Testis (tissue), 2 donors: ENCODE data around the gene TADA2A.

Experiments used
- POLR2A ChIP-seq: fragments of 450-650 bp; IDR thresholded peaks from one replicate; pipeline ENCODE4 v1.6.1; 2017; ENCODE audit warnings: antibody characterized with exemption, mild to moderate bottlenecking, moderate library complexity
- TF ChIP-seq, protein P1 (sequence below), 3 experiments: fragments of 450-650 bp in 2 of 3; fragments of 200-600 bp in 1 of 3; sonication (generic) in 1 of 3; IDR thresholded peaks; one replicate each; pipeline ENCODE4 v1.5.1; 2016 to 2019; ENCODE audit warnings: antibody characterized with exemption in 3 of 3, mild to moderate bottlenecking in 2 of 3, moderate library complexity in 1 of 3

DNA sequence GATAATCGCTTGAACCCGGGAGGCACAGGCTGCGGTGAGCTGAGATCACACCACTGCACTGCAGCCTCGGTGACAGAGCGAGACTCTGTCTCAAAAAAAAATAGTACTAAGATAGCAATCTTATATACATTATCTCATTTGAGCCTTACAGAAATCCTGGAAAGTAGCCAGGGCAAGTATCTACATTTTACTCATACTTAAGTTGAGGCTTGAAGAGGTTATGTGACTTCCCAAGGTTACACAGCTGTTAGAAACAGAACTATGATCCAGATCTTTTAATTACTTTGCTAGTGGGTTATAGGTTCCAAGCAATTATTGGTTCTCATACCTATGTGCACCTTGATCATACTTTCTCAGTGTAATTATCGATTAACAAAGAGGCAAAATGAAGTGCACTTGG is 15.5 kb upstream of the TADA2A start:
- TF ChIP-seq, protein P1, sequence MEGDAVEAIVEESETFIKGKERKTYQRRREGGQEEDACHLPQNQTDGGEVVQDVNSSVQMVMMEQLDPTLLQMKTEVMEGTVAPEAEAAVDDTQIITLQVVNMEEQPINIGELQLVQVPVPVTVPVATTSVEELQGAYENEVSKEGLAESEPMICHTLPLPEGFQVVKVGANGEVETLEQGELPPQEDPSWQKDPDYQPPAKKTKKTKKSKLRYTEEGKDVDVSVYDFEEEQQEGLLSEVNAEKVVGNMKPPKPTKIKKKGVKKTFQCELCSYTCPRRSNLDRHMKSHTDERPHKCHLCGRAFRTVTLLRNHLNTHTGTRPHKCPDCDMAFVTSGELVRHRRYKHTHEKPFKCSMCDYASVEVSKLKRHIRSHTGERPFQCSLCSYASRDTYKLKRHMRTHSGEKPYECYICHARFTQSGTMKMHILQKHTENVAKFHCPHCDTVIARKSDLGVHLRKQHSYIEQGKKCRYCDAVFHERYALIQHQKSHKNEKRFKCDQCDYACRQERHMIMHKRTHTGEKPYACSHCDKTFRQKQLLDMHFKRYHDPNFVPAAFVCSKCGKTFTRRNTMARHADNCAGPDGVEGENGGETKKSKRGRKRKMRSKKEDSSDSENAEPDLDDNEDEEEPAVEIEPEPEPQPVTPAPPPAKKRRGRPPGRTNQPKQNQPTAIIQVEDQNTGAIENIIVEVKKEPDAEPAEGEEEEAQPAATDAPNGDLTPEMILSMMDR (IDR thresholded peaks at IDR 0.05), result no peak
- TF ChIP-seq POLR2A, result no peak
